ENCODE data around the gene ONECUT3.
"Not testable (repeated sequence)": the region's sequence is repeated elsewhere in the genome, so short reads cannot be mapped to it uniquely, and the experiment has no call there.

The ONECUT3 gene

DNA sequence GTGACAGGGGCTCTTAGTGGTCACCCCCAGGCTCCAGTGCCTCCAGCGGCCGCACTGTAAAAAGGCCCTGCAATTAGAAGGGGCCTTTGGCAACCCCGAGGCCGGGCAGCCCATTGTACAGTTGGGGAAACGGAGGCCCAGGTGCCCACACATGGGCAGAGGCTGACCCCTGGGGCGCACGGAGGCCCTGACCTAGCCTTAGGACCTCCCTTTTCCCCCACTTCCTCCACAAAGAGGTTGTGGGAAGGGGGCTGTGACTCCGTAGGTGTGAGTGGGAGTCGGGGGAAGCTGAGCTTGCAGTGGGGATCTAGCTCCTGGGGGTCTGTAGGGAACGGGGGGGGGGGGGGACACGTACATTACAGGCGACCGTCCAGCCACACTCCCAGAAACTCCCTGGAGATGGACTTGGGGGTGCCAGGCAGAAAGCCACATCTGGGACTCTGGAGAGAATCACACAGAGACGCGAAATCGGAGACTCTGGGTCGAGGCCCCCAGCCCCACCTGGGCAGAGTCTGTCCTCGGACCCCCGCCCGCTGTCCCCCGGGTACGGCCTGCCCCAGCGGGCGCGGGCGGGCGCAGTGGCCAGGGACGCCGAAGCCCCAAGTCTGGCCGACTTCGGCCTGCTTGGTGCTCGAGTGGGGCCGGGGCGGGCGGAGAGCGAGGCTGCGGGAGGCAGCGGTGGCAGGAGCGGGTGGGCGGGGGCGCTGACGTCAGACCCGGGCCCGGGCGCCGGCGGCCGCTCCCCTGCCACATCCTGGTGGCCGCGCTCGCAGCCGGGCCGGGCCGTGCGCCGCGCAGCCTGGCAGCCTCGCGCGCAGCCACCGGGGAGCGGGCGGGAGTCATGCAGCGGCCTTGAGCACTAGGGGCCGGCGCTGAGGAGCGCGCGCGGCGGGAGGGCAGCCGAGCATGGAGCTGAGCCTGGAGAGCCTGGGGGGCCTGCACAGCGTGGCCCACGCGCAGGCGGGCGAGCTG is at the start of gene ONECUT3:
Gene ONECUT3, plus strand, starts transcription at position 750 of the 972 bp plus-strand sequence. Its CDS starts 157 bp downstream, at position 907.
- no peak for DNase-seq (ENCODE audit: low read depth)

GRCh38 chr19:1704339-1704738 is 49.0 kb upstream of the ONECUT3 start:
- DNase-seq (ENCODE audit: low read depth), result no peak

- no peak for DNase-seq (ENCODE audit: low read depth)
These were observed 47.9 kb upstream of the ONECUT3 start for GRCh38 chr19:1705367-1705766.

DNA sequence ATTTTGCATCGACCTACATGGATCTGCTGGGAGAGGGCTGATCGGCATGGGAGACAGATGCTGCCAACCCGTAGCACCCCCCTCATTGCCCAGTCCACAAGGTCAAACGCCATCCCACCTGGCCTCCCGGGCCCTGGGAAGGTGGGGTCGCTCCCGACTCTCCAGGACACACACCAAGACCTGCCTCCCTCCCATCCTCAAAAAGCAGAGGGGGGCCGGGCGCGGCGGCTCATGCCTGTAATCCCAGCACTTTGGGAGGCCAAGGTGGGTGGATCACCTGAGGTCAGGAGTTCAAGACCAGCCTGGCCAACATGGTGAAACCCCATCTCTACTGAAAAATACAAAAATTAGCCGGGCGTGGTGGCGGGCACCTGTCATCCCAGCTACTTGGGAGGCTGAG is 46.7 kb upstream of the ONECUT3 start:
- not testable (repeated sequence) for DNase-seq (ENCODE audit: low read depth)

DNA sequence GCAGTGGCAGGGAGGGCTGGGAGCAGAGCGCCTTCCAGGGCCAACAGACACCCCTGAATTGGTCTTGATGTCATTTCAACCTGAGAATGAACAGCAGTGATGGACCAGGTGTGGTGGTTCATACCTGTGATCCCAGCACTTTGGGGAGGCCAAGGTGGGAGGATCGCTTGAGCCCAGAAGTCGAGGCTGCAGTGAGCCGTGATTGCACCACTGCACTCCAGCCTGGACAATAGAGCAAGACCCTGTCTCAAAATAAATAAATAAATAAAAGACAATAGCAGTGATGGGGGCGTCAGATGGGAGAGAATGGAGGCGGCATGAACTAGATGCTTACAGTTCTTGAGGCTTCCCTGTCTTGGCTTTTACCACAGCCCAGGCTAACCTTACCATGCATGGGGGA is 46.1 kb upstream of the ONECUT3 start:
- DNase-seq (ENCODE audit: low read depth), result no peak

- DNase-seq (ENCODE audit: low read depth), result no peak
These were observed 40.1 kb upstream of the ONECUT3 start for GRCh38 chr19:1713170-1713569.

DNA sequence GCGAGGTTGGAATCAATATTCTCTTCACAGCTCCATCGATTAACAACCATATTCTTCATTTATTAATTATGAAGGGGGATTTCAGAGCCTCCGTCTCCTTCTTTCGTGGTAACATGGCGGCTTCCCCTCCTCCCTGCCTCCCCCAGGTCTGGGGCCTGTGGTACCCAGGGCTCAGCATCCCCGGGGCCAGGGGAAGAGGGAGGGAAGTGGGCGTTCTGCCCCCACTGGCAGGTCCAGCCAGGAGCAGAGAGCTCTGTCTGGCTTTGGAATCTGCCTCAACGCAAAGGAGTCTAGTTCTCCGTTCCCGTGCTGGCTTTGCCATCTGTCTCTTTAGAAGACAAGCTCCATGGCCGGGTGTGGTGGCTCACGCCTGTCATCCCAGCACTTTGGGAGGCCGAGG is 37.8 kb upstream of the ONECUT3 start:
- no peak for DNase-seq (ENCODE audit: low read depth)

GRCh38 chr19:1717200-1717969 is 35.9 kb upstream of the ONECUT3 start:
- no peak for DNase-seq (ENCODE audit: low read depth)

DNA sequence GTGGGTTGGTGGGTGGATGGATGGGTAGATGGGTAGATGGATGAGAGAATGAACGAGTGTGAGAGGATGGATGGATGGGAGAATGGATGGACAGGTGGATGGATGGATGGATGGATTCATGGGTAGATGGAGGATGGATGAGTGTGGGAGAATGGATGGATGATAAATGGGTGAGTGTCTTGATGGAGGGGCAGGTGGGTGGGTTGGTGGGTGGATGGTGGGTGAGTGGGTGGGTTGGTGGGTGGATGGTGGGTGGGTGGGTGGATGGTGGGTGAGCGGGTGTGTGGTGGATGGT is 35.4 kb upstream of the ONECUT3 start:
- DNase-seq (ENCODE audit: low read depth), result no peak

DNA sequence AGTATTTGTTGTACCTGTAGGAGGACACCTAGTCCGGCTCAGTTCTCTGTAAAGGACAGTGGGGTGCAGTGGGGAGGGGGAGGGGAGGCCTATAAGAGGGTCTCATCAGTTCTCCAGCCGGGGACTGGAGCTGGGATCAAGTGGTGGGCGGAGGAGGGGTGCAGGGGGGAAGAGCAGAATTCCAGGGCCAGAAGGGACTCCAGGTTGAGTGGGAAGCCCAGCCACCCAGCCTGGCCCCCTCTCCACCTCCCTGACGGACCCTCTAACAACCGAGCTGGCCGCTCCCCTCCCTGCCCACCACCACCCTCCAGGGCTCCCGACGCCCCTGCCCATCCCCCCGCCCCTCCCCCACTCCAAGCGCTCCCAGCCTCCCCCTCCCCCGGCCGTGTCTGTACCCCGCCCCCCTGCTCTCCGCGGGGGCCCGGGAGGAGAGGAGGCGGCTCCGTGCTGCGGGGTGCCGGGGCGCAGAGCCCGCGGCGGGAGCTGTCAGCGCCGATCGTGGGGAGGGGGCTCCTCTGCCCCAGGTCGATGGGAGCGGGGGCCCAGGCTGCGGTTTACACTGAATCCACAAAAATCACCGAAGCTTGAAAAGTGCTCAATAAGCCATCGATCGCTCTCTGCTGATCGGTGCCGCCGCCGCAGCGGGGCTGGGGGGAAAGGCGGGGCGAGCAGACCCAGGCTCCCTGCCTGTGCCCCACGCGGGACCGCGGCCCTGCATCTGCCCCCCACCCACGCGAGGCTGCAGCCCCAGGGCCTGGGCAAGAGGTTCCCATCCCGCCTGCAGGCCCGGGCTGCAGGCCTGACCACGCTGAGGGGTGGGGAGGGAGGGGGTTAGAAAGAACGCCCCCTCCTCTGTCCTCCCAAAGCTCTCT is 34.6 kb upstream of the ONECUT3 start:
- no peak for DNase-seq (ENCODE audit: low read depth)

- DNase-seq (ENCODE audit: low read depth), result no peak
These were observed 33.8 kb upstream of the ONECUT3 start for GRCh38 chr19:1719519-1719918.

- no peak for DNase-seq (ENCODE audit: low read depth)
These were observed 33.1 kb upstream of the ONECUT3 start for GRCh38 chr19:1720237-1720636.

- no peak for DNase-seq (ENCODE audit: low read depth)
These were observed 27.9 kb upstream of the ONECUT3 start for GRCh38 chr19:1725100-1726064.

DNA sequence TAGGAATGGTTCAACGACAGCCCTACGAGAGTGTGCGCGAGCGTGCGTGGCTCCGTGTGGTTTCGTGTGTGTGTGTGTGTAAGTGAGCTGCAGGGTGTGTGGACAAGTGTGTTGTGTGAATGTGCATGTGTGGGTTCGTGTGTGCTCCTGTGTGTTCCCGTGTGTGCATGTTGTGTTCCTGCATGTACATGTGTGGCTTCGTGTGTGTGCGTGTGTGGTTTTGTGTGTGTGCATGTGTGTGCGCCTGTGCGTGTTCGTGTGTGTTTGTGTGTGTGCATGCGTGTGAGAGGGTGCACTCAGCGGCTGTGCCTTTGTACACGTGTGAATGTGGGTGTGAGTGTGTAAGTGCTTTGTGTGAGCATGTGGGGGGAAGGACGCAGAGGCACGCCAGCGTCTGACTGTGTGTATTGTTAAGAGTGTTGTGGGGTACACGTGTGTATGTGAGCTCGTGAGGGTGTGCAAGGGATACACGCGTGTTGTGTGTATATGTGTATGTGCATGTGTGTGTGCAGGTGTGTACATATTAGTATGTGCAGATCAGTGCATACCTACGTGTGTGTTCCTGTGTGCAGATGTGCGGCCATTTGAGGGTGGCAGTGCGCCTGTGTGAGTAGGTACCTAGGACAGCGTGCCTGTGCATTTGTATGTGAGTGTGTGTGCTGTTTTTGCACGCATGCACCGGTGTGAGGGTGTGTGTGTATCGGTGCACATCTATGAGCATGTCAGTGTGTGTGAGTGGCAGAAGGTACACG is 24.3 kb upstream of the ONECUT3 start:
- no peak for DNase-seq (ENCODE audit: low read depth)

DNA sequence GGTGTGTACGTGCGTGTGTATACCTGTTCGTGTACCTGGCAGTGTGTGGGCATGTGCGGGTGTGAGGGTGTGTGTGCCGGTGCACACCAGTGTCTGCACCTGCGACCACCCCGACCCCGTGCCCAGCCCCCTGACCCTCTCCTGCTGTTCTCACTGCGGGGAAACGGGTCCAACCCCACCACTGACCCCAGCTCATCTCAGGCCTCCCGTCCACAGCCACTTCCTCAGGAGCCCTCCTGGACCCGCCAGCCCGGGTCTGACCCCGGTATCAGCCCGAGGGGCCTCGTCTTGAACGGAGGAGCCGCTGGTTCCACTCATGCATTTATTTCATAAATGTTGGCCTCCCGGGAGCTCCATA is 23.8 kb upstream of the ONECUT3 start:
- DNase-seq (ENCODE audit: low read depth), result no peak

DNA sequence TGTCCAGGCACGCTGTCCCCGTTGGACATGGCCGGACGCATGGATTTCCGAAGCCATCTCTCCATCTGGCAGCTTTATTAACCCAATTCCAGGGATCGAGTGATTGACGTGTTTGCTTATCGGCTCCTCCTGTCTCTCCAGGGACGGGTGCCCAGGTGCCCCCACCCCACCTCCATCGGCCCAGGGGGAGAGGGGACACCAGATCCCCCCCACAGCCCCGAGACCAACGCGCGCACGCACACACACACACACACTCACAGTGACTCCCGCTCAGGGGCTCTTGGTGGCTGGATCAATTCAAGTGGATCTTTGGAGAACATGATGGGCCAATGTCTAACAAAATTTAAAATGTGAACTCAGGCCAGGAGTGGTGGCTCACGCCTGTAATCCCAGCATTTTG is 23.1 kb upstream of the ONECUT3 start:
- DNase-seq (ENCODE audit: low read depth), result no peak

GRCh38 chr19:1734321-1734966 is 18.9 kb upstream of the ONECUT3 start:
- no peak for DNase-seq (ENCODE audit: low read depth)

GRCh38 chr19:1736280-1736679 is 17.0 kb upstream of the ONECUT3 start:
- no peak for DNase-seq (ENCODE audit: low read depth)

DNA sequence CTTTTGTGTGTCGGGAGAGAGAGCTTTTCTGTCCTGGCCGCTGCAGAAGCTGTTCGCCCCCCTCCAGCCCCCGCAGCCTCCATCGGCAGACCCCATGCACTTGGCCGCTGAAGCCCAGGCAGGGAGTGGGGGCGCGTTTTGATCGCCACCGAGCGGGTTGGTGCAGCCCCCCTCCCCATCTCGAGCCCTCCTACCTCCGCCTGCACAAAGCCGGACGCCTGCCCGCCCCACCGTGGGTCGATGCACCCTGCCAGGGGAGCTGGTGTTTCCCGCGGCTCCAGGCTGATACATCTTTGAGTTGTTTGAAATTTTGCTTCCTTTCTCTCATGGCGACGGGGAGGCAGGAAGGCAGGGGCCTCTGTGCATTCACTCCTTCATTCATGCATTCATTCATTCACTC is 16.4 kb upstream of the ONECUT3 start:
- no peak for DNase-seq (ENCODE audit: low read depth)

Measured in GM04503 (cell line).